Measurements from ENCODE around the gene CD69. TPM values are rescaled to one million over a fixed set of nuclear protein-coding genes. Genes with fewer than 3 reads are reported as not detected.

The CD69 gene
- 0.25 and 1.2 TPM in 2 replicates for total RNA-seq

DNA sequence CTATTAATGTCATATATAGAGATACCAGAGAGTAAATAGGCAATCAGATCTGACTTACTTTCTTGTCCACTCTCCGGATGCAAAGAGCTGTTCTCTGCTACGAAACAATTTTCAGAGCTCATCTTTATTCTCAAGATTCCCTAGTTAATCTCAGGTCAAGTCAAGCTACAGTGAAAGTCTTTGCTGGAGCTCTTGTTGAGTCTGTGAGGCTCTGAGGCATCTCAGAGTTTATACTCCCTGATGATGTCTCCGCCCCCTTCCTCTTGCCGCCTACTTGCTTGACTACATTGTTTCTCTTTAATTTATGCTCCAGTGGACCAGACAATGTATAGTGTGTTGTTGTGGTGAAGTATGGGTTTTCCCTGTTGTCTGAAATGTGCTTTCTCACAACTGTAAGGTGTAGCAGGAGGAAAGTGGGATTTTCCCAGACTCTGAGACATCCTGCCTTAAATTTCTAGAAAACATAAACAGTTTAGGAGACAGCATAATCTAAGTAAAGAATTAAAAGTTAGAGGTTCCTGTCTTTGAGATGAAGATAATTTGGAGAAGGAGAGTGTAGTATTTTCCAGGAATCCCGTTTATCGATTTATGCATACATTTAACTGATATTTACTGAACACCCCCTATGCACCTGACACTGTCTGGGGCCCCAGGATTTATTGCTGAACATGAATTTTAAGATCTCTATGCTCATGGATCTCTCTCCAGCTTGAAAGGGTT is at the start of gene CD69:
Gene CD69 (minus strand): TSS at position 203 of the 720 bp plus-strand sequence. CDS start 81 bp downstream, at position 122.
- peak; percentile 60 for DNase-seq (ENCODE audit: low read depth)

DNA sequence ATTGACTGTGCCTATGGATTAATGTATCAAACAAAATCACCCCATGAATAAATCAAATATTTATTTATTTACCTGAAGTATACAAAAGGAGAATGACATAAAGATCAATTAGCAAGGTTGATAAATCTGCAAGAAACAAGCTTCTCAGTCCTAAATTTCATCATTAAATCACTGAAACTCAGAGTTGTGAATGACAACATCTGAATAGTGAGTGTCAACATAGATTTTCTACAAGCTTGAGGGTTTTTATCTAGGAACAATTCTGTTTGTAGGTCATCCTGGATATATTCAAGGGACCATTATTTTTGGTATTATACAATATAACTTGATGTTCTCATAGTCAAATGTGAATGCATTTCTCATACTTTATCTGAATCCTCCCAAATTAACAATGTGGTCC is 49.2 kb upstream of the CD69 start:
- DNase-seq (ENCODE audit: low read depth): no peak

DNA sequence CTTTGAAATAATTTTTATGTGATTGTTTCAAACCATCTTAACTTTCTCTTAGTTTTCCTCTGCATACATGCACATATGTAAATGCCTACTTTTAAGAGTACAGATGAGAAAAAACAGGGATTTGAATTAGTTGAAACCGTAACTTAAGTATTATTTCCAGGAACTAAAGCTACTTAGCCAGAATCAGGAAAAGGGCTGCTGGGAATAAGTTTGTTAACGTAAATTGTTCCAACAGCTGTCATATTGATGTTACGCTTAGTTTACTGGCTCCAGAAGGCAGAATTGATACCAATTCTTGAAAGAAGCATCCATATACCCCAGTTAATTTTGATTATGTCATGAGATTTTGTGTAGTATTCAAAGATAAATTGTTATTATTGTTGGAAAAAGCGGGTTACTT is 48.6 kb upstream of the CD69 start:
- DNase-seq (ENCODE audit: low read depth): no peak

DNA sequence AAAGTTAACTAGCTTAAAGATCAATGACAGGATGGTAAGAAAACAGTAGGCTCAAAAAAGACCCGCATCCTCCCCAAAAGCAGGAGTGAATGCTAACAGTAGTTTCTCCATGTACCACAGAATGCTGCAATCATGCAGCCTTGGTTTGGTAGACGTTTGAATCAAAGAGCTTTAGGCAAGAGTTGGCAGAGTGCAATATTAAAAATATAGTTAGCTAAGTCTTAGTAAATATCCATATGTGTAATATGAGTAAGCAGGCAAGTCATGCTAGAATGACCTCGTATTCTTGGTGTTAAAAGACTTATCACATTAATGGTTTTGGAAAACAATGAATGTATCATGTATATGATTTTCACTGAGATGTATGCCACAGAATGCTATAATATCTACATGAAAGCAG is 47.8 kb upstream of the CD69 start:
- no peak for DNase-seq (ENCODE audit: low read depth)

DNA sequence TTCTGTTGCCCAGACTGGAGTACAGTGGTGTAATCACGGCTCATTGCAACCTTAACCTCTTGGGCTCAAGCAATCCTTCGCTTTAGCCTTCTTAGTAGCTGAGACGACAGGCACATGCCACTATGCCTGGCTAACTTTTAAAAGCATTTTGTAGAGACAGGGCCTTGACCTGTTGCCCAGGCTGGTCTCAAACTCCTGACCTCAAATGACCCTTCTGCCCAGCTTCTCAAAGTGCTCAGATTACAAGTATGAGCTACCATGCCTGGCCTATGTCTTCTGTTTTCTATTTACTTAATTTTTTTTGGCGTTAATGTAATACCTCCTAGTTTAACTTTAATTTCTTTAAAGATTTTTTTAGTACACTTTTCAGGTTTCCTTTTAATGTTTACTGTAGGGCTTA is 46.0 kb upstream of the CD69 start:
- no peak for DNase-seq (ENCODE audit: low read depth)

DNA sequence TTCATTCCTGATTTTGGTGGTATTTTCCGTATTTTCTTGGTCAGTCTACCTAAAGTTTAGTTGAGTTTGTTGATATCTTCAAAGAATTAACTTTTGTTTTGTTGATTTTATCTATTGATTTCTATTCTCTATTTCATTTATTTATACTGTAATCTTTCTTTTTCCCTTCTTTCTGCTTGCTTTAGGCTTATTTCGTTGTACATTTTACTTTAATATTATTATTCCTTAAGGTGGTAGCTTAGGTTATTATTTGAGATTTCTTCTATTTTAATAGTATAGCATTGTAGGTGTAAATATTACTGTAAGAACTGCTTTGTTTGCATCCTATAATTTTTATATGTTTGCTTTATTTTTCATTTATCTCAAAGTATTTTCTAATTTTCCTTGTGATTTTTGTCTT is 45.2 kb upstream of the CD69 start:
- DNase-seq (ENCODE audit: low read depth): no peak

DNA sequence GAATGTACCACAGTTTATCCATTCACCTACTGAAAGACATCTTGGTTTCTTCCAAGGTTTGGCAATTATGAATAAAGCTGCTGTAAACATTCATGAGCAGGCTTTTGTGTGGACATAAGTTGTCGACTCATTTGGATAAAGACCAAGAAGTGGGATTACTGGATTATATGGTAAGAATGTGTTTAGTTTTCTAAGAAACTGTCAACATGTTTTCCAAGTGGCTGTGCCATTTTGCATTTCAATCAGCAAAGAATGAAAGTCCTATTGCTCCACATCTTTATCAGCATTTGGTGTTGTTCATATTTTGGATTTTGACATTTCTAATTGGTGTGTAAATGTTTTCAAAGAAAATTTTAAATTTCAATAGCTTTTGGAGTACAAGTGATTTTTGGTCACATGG is 39.3 kb upstream of the CD69 start:
- DNase-seq (ENCODE audit: low read depth): no peak

DNA sequence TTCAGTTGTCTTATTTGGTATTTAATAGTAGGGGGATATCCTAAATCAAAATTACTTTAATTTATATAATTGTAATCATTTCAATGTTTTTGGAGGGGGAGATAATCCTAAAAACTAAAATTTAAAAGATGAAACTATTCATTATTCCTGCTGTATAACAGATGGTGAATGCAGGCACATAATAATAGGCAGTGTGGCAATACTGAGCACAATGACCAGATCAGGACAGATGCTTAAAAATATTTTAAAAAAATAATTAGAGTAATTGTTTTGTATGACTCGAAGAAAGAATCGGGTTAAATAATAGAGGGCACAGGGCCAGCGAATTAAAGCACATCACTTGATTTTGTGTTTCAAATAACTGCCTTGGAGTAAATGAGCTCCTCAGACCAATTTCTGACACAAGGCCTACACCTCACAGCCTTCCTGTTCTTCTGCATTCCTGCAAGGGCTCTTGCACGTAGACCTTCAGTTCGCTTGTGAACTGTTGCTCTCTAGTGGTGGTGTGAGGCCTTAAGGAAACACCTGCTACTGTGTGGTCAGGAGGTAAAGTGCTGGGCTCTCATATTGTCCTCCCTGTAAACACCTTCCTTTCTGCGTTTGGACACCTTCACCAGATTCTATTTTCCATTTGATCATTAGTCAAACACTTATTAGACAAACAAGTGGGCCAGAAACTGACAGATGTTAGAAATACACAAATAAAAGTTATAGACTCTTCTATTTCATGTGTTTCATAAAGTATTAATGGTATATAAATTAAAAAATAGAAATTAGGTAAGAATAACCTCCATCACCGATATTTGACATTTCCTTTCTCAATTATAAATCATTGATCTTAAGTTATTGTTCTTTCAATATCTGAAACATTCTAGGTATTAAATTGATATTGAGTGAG is 37.3 kb upstream of the CD69 start:
- peak; percentile 86 for DNase-seq (ENCODE audit: low read depth)

DNA sequence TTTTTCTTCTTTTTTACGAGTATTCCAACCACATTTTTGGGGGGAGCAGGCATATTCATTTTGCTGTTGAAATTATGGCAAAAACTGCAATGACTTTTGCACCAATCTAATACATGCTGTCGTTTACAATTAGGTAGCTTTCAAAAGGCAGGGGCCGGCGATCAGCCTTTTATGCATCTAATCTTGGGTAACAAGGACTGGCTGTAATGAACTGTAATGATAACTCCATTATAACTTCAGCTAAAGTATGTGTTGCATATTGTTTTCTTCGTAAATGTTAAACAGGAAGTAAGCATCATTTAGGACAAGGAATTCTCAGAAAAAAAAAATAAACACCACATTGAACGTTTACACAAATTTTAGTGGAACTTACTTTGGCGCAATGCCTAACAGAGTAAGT is 36.3 kb upstream of the CD69 start:
- peak; percentile 11 for DNase-seq (ENCODE audit: low read depth)

DNA sequence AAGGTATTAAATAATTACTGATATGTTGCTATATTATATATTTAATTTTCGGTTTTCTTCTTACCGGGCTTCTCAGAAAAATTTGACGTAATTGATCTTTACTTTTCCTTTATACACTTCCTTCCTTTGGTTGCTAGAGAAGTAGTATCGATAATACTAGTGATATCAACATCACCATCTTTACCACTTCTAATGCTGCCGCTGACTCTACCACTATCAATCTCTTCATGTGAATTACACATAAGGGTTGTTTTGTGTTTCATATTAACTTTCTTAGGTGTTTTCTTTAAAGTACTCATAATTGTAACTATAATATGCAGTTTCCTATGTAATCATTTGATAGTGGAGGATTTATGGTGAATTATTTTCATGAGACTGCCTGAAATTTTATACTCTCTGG is 35.6 kb upstream of the CD69 start:
- DNase-seq (ENCODE audit: low read depth): no peak

DNA sequence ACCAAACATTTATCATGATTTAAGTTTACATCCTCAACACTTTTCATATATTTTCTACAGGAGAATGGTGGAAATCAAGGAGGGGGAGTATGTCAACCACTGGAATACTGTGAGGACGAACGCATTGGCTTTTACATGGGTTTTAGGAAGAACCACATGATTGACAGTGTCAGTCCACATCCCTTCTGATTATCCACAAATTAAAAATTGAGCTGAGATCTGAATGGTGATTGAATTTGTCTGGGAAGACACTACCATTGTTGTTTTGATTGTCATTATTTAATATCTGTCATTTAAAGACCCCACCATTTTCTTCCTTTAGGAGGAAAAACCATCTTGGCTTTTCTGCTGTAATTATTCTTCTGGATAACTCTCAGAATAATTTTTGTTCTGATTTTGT is 35.2 kb upstream of the CD69 start:
- DNase-seq (ENCODE audit: low read depth): no peak

DNA sequence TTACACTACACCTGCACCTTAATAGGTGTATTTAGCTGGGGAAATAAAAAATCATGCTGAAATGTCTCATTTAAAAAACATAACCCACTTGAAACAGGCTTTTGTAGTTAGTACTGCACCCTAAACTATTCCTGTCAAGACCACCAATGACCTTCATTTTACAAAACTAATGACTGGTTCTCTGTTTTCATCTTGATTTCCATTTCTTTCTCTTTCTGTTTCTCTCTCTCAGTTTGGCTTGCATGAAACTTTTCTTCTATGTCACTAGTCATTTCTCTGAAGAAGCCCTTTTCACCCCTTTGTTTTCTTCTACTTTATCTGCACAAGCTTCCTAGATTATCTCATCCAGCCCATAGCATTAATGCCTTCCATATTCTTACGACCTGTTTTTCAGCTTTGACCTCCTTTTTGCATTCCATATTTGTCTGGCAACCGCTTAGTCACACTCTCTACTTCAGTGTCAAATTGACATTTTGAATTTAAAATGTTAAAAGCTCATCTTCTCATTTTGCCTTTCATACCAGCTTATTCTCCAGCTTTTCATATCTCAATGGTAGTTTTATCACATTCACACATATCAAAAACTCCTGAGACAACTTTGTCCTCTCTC is 33.9 kb upstream of the CD69 start:
- no peak for DNase-seq (ENCODE audit: low read depth)

DNA sequence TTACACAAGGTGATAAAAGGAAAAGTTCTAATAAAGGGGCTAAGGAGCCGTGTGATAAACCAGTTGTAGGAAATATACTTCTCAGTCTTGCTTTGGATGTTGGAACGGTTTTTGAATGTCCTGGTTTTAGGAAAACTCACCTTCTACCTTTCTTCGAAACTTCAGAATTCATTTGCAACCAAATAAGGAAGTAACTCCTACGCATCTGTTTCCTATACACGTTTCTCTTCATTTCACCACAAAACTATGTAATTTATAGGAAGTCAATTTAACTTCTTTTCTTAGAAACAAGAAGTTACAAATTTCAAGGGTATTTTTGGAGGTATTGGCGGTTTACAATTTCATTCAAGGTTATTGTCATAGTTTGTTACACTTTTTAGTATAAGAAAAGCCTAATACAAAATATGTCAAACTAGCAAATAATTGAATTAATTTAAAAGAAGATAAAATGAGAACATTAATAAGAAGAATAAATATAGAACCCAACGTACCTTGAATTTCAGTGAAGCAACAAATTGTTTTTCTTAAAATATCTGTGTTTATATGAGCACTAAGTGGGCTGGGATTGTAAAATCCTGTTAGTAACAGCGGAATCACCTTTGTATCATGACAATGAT is 33.2 kb upstream of the CD69 start:
- DNase-seq (ENCODE audit: low read depth): no peak

DNA sequence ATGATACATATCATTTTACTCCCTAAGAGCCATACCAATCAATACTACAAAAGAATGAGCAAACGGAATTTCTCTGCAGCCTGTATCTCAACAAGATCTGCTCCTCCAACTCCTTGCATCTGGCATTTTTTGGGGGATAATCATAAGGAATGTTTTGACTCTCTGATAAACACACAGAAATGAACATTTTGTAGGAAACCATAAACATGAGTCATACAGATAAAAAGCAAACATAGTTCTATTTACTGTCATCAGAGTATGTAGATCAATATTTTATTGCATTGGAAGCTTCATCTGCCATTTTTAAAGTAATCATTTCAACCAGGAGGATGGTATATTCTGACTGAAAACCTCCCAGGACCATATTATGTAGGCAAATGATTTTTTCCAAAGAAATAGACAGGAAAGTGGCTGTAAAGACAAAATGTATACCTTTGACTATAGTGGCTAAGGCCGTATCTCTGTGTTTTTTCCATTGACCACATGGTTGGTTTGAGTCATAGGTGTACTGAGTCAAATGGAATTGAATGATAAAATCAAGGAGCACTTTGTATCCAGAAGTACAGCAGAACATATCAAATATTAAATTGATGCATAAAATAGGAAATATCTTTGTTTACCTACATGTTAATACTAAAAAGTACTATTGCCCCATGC is 32.4 kb upstream of the CD69 start:
- no peak for DNase-seq (ENCODE audit: low read depth)

DNA sequence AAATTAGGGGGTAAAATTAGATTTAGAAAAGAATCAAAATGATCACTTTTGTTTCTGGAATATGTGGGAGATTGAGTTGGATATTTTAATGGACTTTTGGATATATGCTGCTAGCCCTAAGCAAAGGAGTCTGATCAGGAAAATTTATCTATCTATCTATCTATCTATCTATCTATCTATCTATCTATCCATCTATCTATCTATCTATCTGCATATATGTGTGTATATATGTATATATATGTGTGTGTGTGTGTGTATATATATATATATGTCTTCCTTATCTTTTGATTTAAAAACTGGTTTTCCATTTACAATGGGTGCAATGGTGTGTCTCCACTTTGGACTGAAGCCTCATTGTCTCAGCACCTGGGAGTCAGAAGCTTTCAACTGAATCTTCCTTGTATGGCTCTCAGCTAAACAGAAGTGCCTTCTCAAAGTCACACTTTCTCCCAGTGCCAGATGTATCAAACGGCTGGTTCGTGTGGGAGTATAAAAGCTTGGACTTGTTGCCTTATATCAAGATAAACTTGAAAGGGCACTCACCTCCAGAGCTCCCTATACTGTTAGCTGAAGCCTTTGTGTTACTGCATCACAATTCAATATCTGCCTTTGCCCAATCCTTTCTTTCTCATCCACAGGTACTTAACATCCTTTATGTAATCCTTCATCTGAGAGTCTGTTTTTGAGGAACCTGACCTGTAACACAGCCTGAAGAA is 31.6 kb upstream of the CD69 start:
- DNase-seq (ENCODE audit: low read depth): no peak

DNA sequence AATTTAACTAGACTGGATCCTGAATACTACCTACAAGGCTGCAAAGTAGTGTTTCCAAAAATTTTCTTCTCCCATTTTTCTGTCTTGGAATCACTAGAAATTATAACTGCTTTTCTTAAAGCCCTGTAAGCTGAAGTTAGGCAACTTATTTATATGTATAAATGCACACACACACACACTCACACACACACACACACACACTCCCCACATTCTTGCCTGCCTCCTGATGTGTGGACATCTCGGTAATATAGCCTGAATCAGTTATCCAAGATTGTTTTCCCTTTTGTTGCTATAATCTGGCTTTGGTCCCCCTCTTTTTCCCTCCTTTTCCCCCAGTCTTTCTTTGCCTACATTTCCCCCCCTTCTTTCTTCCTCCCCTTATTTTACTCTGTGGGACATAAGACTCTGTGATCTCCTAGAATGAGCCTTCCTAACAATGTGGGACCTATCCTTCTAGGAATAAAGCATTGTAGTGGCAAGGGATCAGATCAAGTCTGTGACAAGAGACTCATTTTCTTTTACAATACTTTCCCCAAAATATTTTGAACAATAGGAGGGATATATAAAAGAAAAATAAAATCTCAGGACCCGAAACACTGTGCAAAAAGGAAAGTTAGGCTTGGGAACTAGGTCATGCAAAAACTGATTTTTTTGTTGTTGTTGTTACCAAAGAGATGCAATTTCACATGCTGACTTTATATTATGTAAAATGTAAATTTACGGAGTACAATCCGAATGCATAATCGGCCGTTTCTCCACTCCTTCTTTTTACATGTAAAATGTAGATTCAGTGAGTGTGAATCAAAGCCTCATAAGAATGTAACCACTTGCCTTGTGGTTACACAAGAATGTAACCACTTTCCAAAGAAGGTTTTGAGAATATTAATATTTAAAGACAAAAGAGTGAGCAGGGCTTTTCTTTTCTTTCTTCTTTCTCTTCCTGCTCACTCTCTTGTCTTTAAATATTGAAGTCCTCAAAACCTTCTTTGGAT is 26.3 kb upstream of the CD69 start:
- peak; percentile 15 for DNase-seq (ENCODE audit: low read depth)

DNA sequence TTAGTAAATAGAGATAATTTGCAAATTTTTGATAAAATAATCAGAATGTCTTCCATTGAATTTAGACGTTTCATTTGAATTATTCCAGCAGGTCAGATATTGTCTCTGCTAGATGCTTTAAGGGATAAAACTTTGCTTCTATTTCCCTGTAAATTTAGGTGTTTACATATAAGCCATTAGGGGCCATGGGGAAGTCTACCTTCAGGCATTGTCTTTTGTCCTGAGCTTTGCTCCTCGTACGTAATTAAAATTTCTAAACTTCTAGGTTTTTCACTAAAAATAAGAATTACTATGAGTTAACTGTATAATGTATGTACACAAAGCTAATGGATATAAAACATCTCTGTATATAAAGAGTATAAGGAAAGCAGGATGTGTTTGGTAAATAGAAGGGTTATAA is 24.1 kb upstream of the CD69 start:
- no peak for DNase-seq (ENCODE audit: low read depth)

DNA sequence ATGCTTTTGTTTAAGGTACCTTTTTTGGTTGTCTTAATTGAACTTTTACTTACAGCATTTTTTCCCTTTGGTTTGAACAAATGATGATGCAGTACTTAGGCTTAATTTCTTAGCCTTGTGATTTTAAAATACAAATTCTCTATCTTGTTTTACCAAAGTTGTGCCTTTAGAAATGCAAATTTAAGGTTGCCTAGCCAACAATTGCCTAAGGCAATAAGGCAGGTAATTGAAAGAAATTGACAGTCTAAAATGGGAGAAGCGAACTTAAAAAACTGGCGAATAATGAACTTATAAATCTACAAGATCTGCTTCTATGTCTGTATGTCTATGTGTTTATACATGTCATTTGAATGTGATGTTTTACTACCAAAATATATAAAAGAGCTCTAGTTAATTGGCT is 23.6 kb upstream of the CD69 start:
- no peak for DNase-seq (ENCODE audit: low read depth)

DNA sequence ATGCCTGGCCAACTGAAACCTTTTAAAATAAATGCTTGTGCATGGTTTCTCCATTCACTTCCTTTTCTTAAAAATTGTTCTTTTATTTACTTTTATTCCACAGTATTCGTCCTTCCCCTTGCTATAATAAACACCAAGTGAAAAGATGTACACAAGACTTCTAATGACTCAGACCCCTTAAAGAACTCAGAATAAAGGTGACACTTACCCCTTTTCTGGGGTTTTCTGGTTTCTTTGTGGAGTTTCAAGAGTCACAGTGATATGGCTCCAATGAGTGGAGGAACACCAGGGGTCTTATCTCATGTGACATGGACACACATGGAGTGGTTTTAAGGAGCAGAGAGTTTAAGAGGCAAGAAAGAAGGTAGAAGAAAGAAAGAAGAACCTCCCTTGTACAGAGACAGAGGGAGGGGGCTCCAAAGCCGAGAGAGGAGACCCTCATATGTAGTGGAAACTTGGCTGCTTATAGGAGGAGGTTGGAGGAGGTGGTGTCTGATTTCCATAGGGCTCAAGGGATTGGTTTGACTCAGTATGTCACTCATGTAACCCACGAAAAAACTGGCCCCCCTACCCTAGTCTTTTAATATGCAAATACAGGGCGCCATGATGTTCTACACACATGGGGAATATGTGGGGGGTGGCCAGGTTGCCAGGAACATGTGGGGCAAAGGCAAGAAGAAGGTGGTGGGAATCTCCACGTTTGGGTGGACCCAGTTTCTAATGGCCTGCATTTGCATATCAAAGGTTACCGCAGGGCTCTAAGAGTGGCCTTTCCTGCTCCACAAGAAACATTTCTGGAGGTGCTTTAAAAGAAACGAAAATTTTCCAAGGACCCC is 22.1 kb upstream of the CD69 start:
- no peak for DNase-seq (ENCODE audit: low read depth)
